ENCODE measurements around the gene RPA1. TPM values are rescaled to one million over a fixed set of nuclear protein-coding genes. Genes with fewer than 3 reads are reported as not detected.

Gene RPA1
- total RNA-seq, 1 donor from 2014 or later = 72.0 TPM

- Histone ChIP-seq H3K4me1 (no peaks in the 10 kb centered on the region), H3K9me3 (replicated peaks) (no peaks in the 10 kb centered on the region), H3K36me3 (peaks cover 62% of the 10 kb centered on the region), H3K4me3 (no peak overlapping the region), H3K27me3 (ENCODE audit: low read depth) (no peaks in the 10 kb centered on the region), H3K27ac (replicated peaks) (no peak overlapping the region)
- no peak for DNase-seq
- intact Hi-C loops (cut with micrococcal nuclease) = no loop called here
- TF ChIP-seq CTCF (IDR thresholded peaks at IDR 0.05; ENCODE audit: borderline replicate concordance) = no peak
These were observed 42.0 kb downstream of the RPA1 start for GRCh38 chr17:1871756-1872155.

- peaks cover 67% of the 10 kb centered on the region for H3K36me3 ChIP-seq
- DNase-seq = no peak
- intact Hi-C loops (cut with micrococcal nuclease) = no loop called here
- H3K27me3 ChIP-seq (ENCODE audit: low read depth) = no peaks in the 10 kb centered on the region
- H3K4me3 ChIP-seq = no peak overlapping the region
- no peak for TF ChIP-seq CTCF (IDR thresholded peaks at IDR 0.05; ENCODE audit: borderline replicate concordance)
- no peak overlapping the region for H3K27ac ChIP-seq (replicated peaks)
- no peaks in the 10 kb centered on the region for H3K9me3 ChIP-seq (replicated peaks)
- H3K4me1 ChIP-seq = no peaks in the 10 kb centered on the region
These were observed 42.4 kb downstream of the RPA1 start for GRCh38 chr17:1872254-1872653.

- Histone ChIP-seq H3K9me3 (replicated peaks) (no peaks in the 10 kb centered on the region), H3K4me3 (no peak overlapping the region), H3K27me3 (ENCODE audit: low read depth) (no peaks in the 10 kb centered on the region), H3K27ac (replicated peaks) (no peak overlapping the region), H3K36me3 (peaks cover 73% of the 10 kb centered on the region), H3K4me1 (no peaks in the 10 kb centered on the region)
- DNase-seq = no peak
- intact Hi-C loops (cut with micrococcal nuclease) = no loop called here
- no peak for TF ChIP-seq CTCF (IDR thresholded peaks at IDR 0.05; ENCODE audit: borderline replicate concordance)
These were observed 43.2 kb downstream of the RPA1 start for GRCh38 chr17:1872976-1873375.

GRCh38 chr17:1873418-1873817, 43.6 kb downstream of the RPA1 start:
- TF ChIP-seq CTCF (IDR thresholded peaks at IDR 0.05; ENCODE audit: borderline replicate concordance) = no peak
- Histone ChIP-seq H3K27ac (replicated peaks) (no peak overlapping the region), H3K27me3 (ENCODE audit: low read depth) (no peaks in the 10 kb centered on the region), H3K9me3 (replicated peaks) (no peaks in the 10 kb centered on the region), H3K36me3 (peaks cover 75% of the 10 kb centered on the region), H3K4me3 (no peak overlapping the region), H3K4me1 (peaks cover 3% of the 10 kb centered on the region)
- intact Hi-C loops (cut with micrococcal nuclease) = no loop called here
- DNase-seq = no peak

GRCh38 chr17:1875597-1875996, 45.8 kb downstream of the RPA1 start:
- no peak for TF ChIP-seq CTCF (IDR thresholded peaks at IDR 0.05; ENCODE audit: borderline replicate concordance)
- H3K36me3 ChIP-seq = peaks cover 85% of the 10 kb centered on the region
- H3K4me3 ChIP-seq = no peak overlapping the region
- H3K27me3 ChIP-seq (ENCODE audit: low read depth) = no peaks in the 10 kb centered on the region
- no peak overlapping the region for H3K27ac ChIP-seq (replicated peaks)
- DNase-seq = no peak
- H3K4me1 ChIP-seq = peaks cover 8% of the 10 kb centered on the region
- H3K9me3 ChIP-seq (replicated peaks) = no peaks in the 10 kb centered on the region
- intact Hi-C loops (cut with micrococcal nuclease) = no loop called here

Data from left ventricle myocardium inferior (tissue), 1 donor.